Measurements from ENCODE around the gene NELL2. TPM values are rescaled to one million over a fixed set of nuclear protein-coding genes. Genes with fewer than 3 reads are reported as not detected.

Gene NELL2
- total and polyA plus RNA-seq, 10 of the 15 experiments (the other 5 are each of a cell fraction or from before 2014, with no cell fraction given) = 0.27 to 2.3 (median 0.76) TPM

DNA sequence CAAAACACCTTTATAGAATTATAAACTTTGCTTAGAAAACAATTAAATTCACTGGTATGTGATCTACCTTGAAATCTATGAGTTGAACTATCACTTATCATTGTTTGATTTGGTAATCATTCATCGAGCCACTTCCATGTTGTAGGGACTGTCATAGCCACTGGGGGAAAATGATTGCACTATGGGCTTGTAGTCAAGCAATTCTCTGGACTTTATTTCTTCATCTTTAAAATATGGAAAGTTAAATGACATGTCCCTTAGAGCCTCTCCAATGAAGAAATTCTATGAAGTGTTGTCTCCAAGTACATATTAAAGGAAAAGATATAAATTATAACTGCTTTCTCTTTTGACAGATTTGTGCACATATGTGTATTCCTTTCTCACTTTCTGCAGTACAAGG, 97.3 kb downstream of the NELL2 start (continued):
- TF ChIP-seq, protein P1, sequence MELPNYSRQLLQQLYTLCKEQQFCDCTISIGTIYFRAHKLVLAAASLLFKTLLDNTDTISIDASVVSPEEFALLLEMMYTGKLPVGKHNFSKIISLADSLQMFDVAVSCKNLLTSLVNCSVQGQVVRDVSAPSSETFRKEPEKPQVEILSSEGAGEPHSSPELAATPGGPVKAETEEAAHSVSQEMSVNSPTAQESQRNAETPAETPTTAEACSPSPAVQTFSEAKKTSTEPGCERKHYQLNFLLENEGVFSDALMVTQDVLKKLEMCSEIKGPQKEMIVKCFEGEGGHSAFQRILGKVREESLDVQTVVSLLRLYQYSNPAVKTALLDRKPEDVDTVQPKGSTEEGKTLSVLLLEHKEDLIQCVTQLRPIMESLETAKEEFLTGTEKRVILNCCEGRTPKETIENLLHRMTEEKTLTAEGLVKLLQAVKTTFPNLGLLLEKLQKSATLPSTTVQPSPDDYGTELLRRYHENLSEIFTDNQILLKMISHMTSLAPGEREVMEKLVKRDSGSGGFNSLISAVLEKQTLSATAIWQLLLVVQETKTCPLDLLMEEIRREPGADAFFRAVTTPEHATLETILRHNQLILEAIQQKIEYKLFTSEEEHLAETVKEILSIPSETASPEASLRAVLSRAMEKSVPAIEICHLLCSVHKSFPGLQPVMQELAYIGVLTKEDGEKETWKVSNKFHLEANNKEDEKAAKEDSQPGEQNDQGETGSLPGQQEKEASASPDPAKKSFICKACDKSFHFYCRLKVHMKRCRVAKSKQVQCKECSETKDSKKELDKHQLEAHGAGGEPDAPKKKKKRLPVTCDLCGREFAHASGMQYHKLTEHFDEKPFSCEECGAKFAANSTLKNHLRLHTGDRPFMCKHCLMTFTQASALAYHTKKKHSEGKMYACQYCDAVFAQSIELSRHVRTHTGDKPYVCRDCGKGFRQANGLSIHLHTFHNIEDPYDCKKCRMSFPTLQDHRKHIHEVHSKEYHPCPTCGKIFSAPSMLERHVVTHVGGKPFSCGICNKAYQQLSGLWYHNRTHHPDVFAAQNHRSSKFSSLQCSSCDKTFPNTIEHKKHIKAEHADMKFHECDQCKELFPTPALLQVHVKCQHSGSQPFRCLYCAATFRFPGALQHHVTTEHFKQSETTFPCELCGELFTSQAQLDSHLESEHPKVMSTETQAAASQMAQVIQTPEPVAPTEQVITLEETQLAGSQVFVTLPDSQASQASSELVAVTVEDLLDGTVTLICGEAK (IDR thresholded peaks at IDR 0.05; ENCODE audit: borderline replicate concordance) = no peak
- TF ChIP-seq ZNF384 (IDR thresholded peaks at IDR 0.05; ENCODE audit: borderline replicate concordance, low read depth, low read length) = no peak
- TF ChIP-seq WRNIP1 (IDR thresholded peaks at IDR 0.05; ENCODE audit: borderline replicate concordance, low read depth, low read length) = no peak

DNA sequence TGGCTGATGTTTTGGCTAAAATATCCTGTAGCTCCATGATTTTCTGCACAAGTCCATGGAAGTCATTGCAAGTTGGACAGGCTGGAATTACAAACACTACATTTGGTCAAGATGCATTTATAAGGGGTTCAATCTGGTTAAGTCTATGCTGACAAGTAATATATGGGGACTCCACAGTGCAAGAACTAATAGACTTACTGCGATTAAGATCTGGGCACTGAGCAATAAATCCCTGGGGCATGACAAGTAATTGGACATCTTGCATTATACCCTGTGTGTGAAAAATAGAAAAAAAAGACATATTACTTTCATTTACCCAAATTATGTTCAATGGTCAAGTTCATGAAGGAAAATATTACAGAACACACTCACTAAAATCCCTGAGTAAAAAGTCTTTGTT, 99.1 kb downstream of the NELL2 start:
- intact Hi-C loops (cut with micrococcal nuclease; ENCODE audit: unreplicated experiment) = loop anchor here (10.0 kb wide), 1 partner anchor 462 kb away; no protein-coding TSS in a partner anchor
- H3K4me2 ChIP-seq (ENCODE audit: control insufficient read depth, insufficient read depth) = no peak overlapping the region
- no TSS peak for BruUV-seq (replicated peaks)
- no peaks in the 10 kb centered on the region for H3K36me3 ChIP-seq (ENCODE audit: control insufficient read depth in 2 of 2, insufficient read depth in 2 of 2, low read length in 1 of 2)
- no peak overlapping the region for H3K4me3 ChIP-seq
- FAIRE-seq (no peak), ATAC-seq (no peak), DNase-seq (ENCODE audit: low read depth, low spot score) (no peak)
- H3K4me1 ChIP-seq (ENCODE audit: control insufficient read depth, insufficient read depth, low read length) = no peaks in the 10 kb centered on the region
- no peak overlapping the region for H2AFZ ChIP-seq (ENCODE audit: control insufficient read depth, low read depth, low read length)
- in situ Hi-C loops (cut with MboI) = loop anchor here (10.0 kb wide), 1 partner anchor 148 kb away; no protein-coding TSS in a partner anchor
- SMC1A ChIA-PET (ENCODE audit: uncharacterized antibody, unreplicated experiment) = interaction anchor here (1.5 to 2.4 kb wide), 2 partner anchors 35 to 154 kb away, joined by 6 to 8 read pairs; no protein-coding TSS in a partner anchor
- H3K79me2 ChIP-seq (ENCODE audit: control insufficient read depth, insufficient read depth, low read length) = no peaks in the 10 kb centered on the region
- H4K20me1 ChIP-seq (ENCODE audit: control insufficient read depth, insufficient read depth) = no peaks in the 10 kb centered on the region
- H3K9ac ChIP-seq (ENCODE audit: control insufficient read depth, insufficient read depth, low read length) = no peak overlapping the region
- RAD21 ChIA-PET (ENCODE audit: unreplicated experiment) = interaction anchor here (2.6 to 3.2 kb wide), 2 partner anchors 154 to 762 kb away, joined by 6 to 14 read pairs; no protein-coding TSS in a partner anchor
- H3K27me3 ChIP-seq (replicated peaks in 1 of 2; ENCODE audit: control insufficient read depth in 2 of 2, insufficient read depth in 2 of 2, low read length in 1 of 2) = no peaks in the 10 kb centered on the region
- POLR2A ChIA-PET = no interaction called here
- WGBS (ENCODE audit: insufficient coverage, insufficient replicate concordance, low lambda C conversion rate, missing lambda C conversion rate) = 96% methylated on average over 1 of the region's 1 CpG
- no peak overlapping the region for H3K27ac ChIP-seq (ENCODE audit: control insufficient read depth, insufficient read depth)
- CTCF ChIA-PET = interaction anchor here (0.6 to 2.5 kb wide), 7 partner anchors 15 to 762 kb away, joined by 3 to 7 read pairs (median 3); no protein-coding TSS in a partner anchor
- TF ChIP-seq ZNF217 (IDR thresholded peaks at IDR 0.05) = no peak
- TF ChIP-seq SUPT20H (IDR thresholded peaks at IDR 0.05; ENCODE audit: borderline replicate concordance, control insufficient read depth, low read depth, low read length) = no peak
- H3K9me3 ChIP-seq (replicated peaks; ENCODE audit: control insufficient read depth, insufficient read depth, low read length) = no peaks in the 10 kb centered on the region
